ENCODE measurements around the gene CETN3. TPM values are rescaled to one million over a fixed set of nuclear protein-coding genes. Genes with fewer than 3 reads are reported as not detected.

Gene CETN3
- total and polyA plus RNA-seq, 9 of the 15 experiments (the other 6 are each of a cell fraction or from before 2014, with no cell fraction given) = 43.3 to 113 (median 82.4) TPM

DNA sequence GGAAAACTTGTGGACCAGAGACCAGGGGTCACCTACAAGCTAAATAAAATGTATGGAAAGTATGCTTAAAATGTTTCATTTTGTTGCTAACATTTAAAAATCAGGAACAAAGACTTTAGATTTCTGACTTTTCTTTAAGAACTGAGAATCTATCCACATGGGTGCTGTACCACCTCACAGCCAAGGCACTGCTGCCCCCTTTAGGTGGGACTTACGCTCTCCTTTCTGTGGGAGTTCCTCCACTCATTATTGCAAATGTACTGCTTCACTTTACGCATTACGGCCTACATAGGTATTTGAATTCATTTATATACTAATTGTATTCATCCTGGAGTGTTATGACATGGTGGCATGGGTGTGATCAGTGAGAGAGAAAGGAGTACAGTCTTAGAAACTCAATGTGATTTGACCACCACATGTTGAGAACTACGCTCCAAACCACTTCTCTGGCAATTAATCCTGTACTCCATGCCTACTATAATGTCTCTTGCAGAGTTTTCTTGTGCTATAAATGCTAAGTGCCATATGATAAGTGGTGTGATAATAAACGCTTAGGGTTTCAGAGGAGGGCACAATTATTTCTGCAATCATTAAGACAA, 24.7 kb upstream of the CETN3 start (continued):
- TF ChIP-seq U2AF2 (optimal IDR thresholded peaks at IDR 0.05; ENCODE audit: low read depth, low read length) (no peak), ZFP1 (CRISPR knock-in tag; IDR thresholded peaks at IDR 0.05) (no peak), MTF1 (CRISPR knock-in tag; IDR thresholded peaks at IDR 0.05; ENCODE audit: borderline replicate concordance) (no peak), FOXJ2 (tag; IDR thresholded peaks at IDR 0.05) (no peak), RAD21 (CRISPR knock-in tag; conservative IDR thresholded peaks at IDR 0.05 in 1 of 2, IDR thresholded peaks at IDR 0.05 in 1 of 2) (peak; percentile 58 to 85), L3MBTL2 (IDR thresholded peaks at IDR 0.05) (peak; percentile 15; the same call in 1 of the 2 replicates), STAG1 (CRISPR knock-in tag; IDR thresholded peaks at IDR 0.05; ENCODE audit: borderline replicate concordance) (no peak), MBD2 (IDR thresholded peaks at IDR 0.05; ENCODE audit: borderline replicate concordance, low read depth) (no peak), SMC3 (conservative IDR thresholded peaks at IDR 0.05; ENCODE audit: insufficient read depth, low read depth, low read length) (peak; percentile 53), ZNF24 (IDR thresholded peaks at IDR 0.05) (0 out of 2 replicates have a peak, but pooled peaks have one; percentile 21), ZNF347 (CRISPR knock-in tag; IDR thresholded peaks at IDR 0.05; ENCODE audit: low read depth) (no peak)
- TF ChIP-seq, protein P1, sequence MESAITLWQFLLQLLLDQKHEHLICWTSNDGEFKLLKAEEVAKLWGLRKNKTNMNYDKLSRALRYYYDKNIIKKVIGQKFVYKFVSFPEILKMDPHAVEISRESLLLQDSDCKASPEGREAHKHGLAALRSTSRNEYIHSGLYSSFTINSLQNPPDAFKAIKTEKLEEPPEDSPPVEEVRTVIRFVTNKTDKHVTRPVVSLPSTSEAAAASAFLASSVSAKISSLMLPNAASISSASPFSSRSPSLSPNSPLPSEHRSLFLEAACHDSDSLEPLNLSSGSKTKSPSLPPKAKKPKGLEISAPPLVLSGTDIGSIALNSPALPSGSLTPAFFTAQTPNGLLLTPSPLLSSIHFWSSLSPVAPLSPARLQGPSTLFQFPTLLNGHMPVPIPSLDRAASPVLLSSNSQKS (CRISPR knock-in tag; IDR thresholded peaks at IDR 0.05) = no peak
- TF ChIP-seq, protein P2, sequence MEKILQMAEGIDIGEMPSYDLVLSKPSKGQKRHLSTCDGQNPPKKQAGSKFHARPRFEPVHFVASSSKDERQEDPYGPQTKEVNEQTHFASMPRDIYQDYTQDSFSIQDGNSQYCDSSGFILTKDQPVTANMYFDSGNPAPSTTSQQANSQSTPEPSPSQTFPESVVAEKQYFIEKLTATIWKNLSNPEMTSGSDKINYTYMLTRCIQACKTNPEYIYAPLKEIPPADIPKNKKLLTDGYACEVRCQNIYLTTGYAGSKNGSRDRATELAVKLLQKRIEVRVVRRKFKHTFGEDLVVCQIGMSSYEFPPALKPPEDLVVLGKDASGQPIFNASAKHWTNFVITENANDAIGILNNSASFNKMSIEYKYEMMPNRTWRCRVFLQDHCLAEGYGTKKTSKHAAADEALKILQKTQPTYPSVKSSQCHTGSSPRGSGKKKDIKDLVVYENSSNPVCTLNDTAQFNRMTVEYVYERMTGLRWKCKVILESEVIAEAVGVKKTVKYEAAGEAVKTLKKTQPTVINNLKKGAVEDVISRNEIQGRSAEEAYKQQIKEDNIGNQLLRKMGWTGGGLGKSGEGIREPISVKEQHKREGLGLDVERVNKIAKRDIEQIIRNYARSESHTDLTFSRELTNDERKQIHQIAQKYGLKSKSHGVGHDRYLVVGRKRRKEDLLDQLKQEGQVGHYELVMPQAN (IDR thresholded peaks at IDR 0.05; ENCODE audit: borderline replicate concordance) = no peak
- TF ChIP-seq, protein P3, sequence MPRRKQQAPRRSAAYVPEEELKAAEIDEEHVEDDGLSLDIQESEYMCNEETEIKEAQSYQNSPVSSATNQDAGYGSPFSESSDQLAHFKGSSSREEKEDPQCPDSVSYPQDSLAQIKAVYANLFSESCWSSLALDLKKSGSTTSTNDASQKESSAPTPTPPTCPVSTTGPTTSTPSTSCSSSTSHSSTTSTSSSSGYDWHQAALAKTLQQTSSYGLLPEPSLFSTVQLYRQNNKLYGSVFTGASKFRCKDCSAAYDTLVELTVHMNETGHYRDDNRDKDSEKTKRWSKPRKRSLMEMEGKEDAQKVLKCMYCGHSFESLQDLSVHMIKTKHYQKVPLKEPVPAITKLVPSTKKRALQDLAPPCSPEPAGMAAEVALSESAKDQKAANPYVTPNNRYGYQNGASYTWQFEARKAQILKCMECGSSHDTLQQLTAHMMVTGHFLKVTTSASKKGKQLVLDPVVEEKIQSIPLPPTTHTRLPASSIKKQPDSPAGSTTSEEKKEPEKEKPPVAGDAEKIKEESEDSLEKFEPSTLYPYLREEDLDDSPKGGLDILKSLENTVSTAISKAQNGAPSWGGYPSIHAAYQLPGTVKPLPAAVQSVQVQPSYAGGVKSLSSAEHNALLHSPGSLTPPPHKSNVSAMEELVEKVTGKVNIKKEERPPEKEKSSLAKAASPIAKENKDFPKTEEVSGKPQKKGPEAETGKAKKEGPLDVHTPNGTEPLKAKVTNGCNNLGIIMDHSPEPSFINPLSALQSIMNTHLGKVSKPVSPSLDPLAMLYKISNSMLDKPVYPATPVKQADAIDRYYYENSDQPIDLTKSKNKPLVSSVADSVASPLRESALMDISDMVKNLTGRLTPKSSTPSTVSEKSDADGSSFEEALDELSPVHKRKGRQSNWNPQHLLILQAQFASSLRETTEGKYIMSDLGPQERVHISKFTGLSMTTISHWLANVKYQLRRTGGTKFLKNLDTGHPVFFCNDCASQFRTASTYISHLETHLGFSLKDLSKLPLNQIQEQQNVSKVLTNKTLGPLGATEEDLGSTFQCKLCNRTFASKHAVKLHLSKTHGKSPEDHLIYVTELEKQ (CRISPR knock-in tag; IDR thresholded peaks at IDR 0.05) = no peak
- TF ChIP-seq, protein P4, sequence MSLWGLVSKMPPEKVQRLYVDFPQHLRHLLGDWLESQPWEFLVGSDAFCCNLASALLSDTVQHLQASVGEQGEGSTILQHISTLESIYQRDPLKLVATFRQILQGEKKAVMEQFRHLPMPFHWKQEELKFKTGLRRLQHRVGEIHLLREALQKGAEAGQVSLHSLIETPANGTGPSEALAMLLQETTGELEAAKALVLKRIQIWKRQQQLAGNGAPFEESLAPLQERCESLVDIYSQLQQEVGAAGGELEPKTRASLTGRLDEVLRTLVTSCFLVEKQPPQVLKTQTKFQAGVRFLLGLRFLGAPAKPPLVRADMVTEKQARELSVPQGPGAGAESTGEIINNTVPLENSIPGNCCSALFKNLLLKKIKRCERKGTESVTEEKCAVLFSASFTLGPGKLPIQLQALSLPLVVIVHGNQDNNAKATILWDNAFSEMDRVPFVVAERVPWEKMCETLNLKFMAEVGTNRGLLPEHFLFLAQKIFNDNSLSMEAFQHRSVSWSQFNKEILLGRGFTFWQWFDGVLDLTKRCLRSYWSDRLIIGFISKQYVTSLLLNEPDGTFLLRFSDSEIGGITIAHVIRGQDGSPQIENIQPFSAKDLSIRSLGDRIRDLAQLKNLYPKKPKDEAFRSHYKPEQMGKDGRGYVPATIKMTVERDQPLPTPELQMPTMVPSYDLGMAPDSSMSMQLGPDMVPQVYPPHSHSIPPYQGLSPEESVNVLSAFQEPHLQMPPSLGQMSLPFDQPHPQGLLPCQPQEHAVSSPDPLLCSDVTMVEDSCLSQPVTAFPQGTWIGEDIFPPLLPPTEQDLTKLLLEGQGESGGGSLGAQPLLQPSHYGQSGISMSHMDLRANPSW (CRISPR knock-in tag; IDR thresholded peaks at IDR 0.05) = no peak
- TF ChIP-seq, protein P5, sequence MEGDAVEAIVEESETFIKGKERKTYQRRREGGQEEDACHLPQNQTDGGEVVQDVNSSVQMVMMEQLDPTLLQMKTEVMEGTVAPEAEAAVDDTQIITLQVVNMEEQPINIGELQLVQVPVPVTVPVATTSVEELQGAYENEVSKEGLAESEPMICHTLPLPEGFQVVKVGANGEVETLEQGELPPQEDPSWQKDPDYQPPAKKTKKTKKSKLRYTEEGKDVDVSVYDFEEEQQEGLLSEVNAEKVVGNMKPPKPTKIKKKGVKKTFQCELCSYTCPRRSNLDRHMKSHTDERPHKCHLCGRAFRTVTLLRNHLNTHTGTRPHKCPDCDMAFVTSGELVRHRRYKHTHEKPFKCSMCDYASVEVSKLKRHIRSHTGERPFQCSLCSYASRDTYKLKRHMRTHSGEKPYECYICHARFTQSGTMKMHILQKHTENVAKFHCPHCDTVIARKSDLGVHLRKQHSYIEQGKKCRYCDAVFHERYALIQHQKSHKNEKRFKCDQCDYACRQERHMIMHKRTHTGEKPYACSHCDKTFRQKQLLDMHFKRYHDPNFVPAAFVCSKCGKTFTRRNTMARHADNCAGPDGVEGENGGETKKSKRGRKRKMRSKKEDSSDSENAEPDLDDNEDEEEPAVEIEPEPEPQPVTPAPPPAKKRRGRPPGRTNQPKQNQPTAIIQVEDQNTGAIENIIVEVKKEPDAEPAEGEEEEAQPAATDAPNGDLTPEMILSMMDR (IDR thresholded peaks at IDR 0.05 in 2 of 3, conservative IDR thresholded peaks at IDR 0.05 in 1 of 3; ENCODE audit: insufficient read depth in 2 of 3, low read depth in 1 of 3, low read length in 3 of 3) = peak; percentile 79 to 90 (median 87)

Data from K562 (cell line).